Transverse colon (tissue), 4 donors: ENCODE measurements around the gene ZNF414. TPM values are rescaled to one million over a fixed set of nuclear protein-coding genes. Genes with fewer than 3 reads are reported as not detected.

Experiments
- DNase-seq: peaks from one replicate; pipeline ENCODE4 v3.0.0-alpha.2; 2019
- H3K27ac ChIP-seq, 4 donors: fragments of 200-600 bp; sonication (generic); 2 replicates each; pipeline ENCODE4 v1.5.1; 2016 to 2018; ENCODE audit warnings: inconsistent platforms in 4 of 4
- H3K27me3 ChIP-seq: fragments of 200-600 bp; sonication (generic); 2 replicates; pipeline ENCODE4 v1.5.1; 2017; ENCODE audit warnings: inconsistent platforms
- H3K36me3 ChIP-seq, 4 donors: fragments of 200-600 bp; sonication (generic); 2 replicates each; pipeline ENCODE4 v1.5.1; 2017 to 2019; ENCODE audit warnings: inconsistent platforms in 4 of 4
- H3K4me1 ChIP-seq, 4 donors: fragments of 200-600 bp; sonication (generic); 2 replicates each; pipeline ENCODE4 v1.5.1; 2017 to 2020; ENCODE audit warnings: inconsistent platforms in 4 of 4
- H3K4me3 ChIP-seq, 4 donors: fragments of 200-600 bp; sonication (generic); 1 replicate in 1 of 4; 2 replicates in 3 of 4; pipeline versions ENCODE4 v1.5.1 to v1.6.1; 2017 to 2019; ENCODE audit warnings: inconsistent platforms in 4 of 4
- H3K9me3 ChIP-seq, 2 donors: fragments of 200-600 bp; sonication (generic); 2 replicates each; pipeline ENCODE4 v1.5.1; 2017 to 2019; ENCODE audit warnings: inconsistent platforms in 2 of 2
- EP300 ChIP-seq: sonication (generic); formaldehyde crosslinking; IDR thresholded peaks from one replicate; pipeline ENCODE4 v1.6.1; 2017; ENCODE audit warnings: antibody characterized with exemption, low read depth
- POLR2A ChIP-seq: fragments of 450-650 bp; IDR thresholded peaks from one replicate; pipeline ENCODE4 v1.6.1; 2016; ENCODE audit warnings: antibody characterized with exemption, mild to moderate bottlenecking, moderate library complexity
- POLR2AphosphoS5 ChIP-seq, 3 donors: sonication (generic); formaldehyde crosslinking; IDR thresholded peaks; one replicate each; pipeline ENCODE4 v1.6.1; 2016; ENCODE audit warnings: antibody characterized with exemption in 3 of 3
- WGBS, 2 donors: methylation state at CpG; one replicate each; pipeline ENCODE4 v1.1.5; 2018; ENCODE audit warnings: low coverage in 1 of 2; 5-methylcytosine and 5-hydroxymethylcytosine counted together
- in situ Hi-C, 4 donors: fragments of 200-750 bp; cut with MboI; loops; one replicate each; pipeline versions ENCODE4 v1.15.0 to v1.15.1; 2017; ENCODE audit warnings: low sequenced_read_pairs in 3 of 4, low pct_ligation_motif_present in 1 of 4, low pct_unique_long_range_greater_than_20kb in 1 of 4
- intact Hi-C: fragments of 100-400 bp; cut with DNase I; formaldehyde crosslinking; loops from one replicate; pipeline ENCODE4 v1.15.1; 2023; ENCODE audit warnings: low total_unique reads
- total RNA-seq, 4 donors: library from RNA; depleted of rRNA; stranded (reverse); fragments of >200 nt; gene quantifications; one replicate each; pipeline ENCODE4 v1.1.0, GENCODE V29; 2016
- TF ChIP-seq, protein P1 (sequence below), 5 experiments: fragments of 200-600 bp in 3 of 5; fragments of 450-650 bp in 2 of 5; sonication (generic) in 3 of 5; IDR thresholded peaks; 1 replicate in 2 of 5; 2 replicates in 3 of 5; pipeline ENCODE4 v1.5.1; 2016 to 2017; ENCODE audit warnings: antibody characterized with exemption in 5 of 5, inconsistent platforms in 3 of 5, mild to moderate bottlenecking in 2 of 5, moderate library complexity in 1 of 5

Gene ZNF414
- total RNA-seq, 4 donors from 2014 or later, result 7.8 to 13.8 (median 11.0) TPM

DNA sequence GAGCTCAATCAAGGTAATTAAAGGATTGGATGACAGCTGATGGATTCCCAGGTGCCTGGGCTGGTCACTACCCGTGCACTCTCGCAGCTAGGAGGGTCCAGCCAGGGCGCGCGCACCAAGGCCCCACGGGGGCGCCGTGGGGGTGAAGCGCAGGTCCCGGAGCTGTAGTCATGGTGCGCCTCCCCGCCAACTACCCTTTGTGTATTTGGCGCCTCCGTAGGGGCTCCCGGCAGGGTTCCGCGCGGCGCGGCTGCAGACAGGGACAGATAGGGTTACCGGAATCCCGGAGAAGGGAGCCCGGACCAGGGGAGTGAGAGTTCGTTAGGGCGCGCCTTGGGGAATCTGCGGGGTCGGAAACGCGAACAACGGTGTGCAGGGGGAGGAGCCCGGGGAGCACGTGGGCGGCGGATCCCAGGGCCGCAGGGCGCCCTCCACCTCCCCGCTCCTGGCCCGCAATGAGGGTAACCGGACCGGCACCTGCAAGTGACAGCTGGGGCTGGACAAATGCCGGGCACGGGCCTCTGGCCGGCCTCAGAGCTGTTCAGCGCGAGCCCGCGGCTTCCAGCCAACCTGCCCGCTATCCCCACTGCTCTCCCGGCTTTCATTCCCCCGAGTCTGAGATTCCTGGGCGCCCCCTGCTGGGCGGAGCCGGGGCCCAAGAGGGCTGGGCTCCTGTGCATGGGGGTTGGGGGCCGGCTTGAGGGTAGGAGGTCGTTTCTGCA is 8.1 kb downstream of the ZNF414 start:
- peaks cover 0 to under 1% (median 0%) of the 10 kb centered on the region in 4 donors for H3K36me3 ChIP-seq
- DNase-seq, result peak; percentile 82
- peaks cover 5 to 13% (median 12%) of the 10 kb centered on the region in 4 donors for H3K4me1 ChIP-seq
- intact Hi-C loops, result loop anchor here (10.0 kb wide), 1 partner anchor 151 kb away; no protein-coding TSS in a partner anchor
- TF ChIP-seq POLR2A (no peak), EP300 (no peak), POLR2AphosphoS5 (IDR thresholded peaks at IDR 0.05) (peak in 1 of 3 donors; percentile 30)
- TF ChIP-seq, protein P1, sequence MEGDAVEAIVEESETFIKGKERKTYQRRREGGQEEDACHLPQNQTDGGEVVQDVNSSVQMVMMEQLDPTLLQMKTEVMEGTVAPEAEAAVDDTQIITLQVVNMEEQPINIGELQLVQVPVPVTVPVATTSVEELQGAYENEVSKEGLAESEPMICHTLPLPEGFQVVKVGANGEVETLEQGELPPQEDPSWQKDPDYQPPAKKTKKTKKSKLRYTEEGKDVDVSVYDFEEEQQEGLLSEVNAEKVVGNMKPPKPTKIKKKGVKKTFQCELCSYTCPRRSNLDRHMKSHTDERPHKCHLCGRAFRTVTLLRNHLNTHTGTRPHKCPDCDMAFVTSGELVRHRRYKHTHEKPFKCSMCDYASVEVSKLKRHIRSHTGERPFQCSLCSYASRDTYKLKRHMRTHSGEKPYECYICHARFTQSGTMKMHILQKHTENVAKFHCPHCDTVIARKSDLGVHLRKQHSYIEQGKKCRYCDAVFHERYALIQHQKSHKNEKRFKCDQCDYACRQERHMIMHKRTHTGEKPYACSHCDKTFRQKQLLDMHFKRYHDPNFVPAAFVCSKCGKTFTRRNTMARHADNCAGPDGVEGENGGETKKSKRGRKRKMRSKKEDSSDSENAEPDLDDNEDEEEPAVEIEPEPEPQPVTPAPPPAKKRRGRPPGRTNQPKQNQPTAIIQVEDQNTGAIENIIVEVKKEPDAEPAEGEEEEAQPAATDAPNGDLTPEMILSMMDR (IDR thresholded peaks at IDR 0.05), result peak; percentile 81 to 88 (median 83)
- 0 to 1% methylated on average over 2 to 40 of the region's 56 CpGs for WGBS, 2 donors
- H3K9me3 ChIP-seq, result no peaks in the 10 kb centered on the region
- in situ Hi-C loops, result loop anchor here (10.0 to 25.0 kb wide), 3 partner anchors 91 to 151 kb away; partner anchors contain the start of gene MARCHF2 (in 2 of the 4)
- no peaks in the 10 kb centered on the region for H3K27me3 ChIP-seq
- H3K4me3 ChIP-seq, result peak overlapping the region; percentile 10 to 59 (median 36)
- peak overlapping the region in 2 of 4 donors; percentile 2 to 8 for H3K27ac ChIP-seq

DNA sequence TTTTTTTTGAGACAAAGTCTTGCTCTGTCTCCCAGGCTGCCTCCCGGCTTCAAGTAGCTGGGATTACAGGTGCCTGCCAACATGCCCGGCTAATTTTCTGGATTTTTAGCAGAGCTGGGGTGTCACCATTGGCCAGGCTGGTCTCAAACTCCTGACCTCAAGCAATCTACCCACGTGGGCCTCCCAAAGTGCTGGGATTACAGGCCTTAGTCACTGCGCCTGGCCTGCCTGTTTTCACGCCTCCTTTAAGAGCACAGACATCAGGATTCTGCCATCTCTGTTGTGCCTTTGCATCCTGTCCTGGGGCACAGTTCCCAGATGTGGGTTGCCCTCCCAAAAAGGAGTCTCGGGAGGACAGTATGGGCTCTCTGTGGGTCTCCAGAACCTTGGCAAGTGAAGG is 9.0 kb downstream of the ZNF414 start:
- intact Hi-C loops (loop anchor here (10.0 kb wide), 1 partner anchor 150 kb away; no protein-coding TSS in a partner anchor), in situ Hi-C loops (loop anchor here (10.0 to 25.0 kb wide), 3 partner anchors 90 to 150 kb away; partner anchors contain the start of gene MARCHF2 (in 2 of the 4))
- WGBS, 2 donors, result 69 to 80% methylated on average over 2 to 6 of the region's 6 CpGs
- no peak overlapping the region for H3K27ac ChIP-seq
- H3K4me1 ChIP-seq, result peaks cover 5 to 13% (median 12%) of the 10 kb centered on the region in 4 donors
- no peaks in the 10 kb centered on the region for H3K9me3 ChIP-seq
- no peaks in the 10 kb centered on the region for H3K27me3 ChIP-seq
- H3K36me3 ChIP-seq, result no peaks in the 10 kb centered on the region
- TF ChIP-seq EP300 (no peak), POLR2A (no peak), POLR2AphosphoS5 (IDR thresholded peaks at IDR 0.05) (no peak)
- TF ChIP-seq, protein P1 (IDR thresholded peaks at IDR 0.05), result no peak
- DNase-seq, result no peak
- H3K4me3 ChIP-seq, result no peak overlapping the region

DNA sequence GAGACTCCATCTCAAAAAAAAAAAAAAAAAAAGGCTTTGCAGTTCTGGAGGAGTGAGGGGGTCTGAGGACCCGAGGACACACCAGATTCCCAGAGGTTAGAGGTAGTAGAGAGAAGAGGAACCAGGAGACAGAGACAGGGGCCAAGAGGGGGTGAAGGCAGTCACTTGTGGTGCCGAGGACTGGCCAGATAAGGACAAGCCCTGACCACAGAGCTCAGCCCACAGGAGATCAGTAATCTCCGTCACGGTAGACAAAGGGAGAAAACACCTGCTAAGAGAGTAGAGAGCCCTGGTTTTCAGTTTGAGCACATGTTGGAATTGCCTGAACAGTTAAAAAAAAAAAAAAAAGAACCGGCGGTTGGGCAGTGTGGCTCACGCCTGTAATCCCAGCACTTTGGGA is 9.8 kb downstream of the ZNF414 start:
- Histone ChIP-seq H3K36me3 (no peaks in the 10 kb centered on the region), H3K4me1 (peaks cover 5 to 13% (median 12%) of the 10 kb centered on the region in 4 donors), H3K27ac (no peak overlapping the region), H3K9me3 (no peaks in the 10 kb centered on the region), H3K4me3 (no peak overlapping the region), H3K27me3 (no peaks in the 10 kb centered on the region)
- TF ChIP-seq POLR2AphosphoS5 (IDR thresholded peaks at IDR 0.05) (no peak), EP300 (no peak), POLR2A (no peak)
- TF ChIP-seq, protein P1 (IDR thresholded peaks at IDR 0.05), result no peak
- in situ Hi-C loops, result loop anchor here (10.0 to 25.0 kb wide), 3 partner anchors 89 to 149 kb away; partner anchors contain the start of gene MARCHF2 (in 2 of the 4)
- WGBS, 2 donors, result 67 to 82% methylated on average over 5 to 7 of the region's 7 CpGs
- DNase-seq, result no peak
- intact Hi-C loops, result loop anchor here (10.0 kb wide), 1 partner anchor 149 kb away; no protein-coding TSS in a partner anchor

DNA sequence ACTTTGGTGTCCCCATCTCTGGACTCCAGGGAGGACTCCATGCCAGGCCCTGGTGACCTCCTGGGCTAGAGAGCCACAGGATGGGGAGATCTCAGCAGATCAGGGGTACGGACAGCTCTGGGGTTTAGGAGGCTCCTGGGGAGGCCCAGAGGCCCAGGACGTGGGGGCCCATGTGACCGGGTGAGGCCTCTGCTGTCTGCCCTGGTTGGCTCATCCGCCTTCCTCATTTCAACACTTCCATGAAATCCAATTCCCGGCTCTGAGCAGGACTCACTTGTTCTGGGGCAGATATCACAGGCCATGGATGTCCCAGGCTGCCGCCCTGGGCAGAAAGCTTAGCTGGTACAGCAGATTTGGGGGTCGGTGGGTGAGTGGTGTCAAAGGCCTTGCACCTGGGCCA is 10.5 kb downstream of the ZNF414 start:
- TF ChIP-seq, protein P1 (IDR thresholded peaks at IDR 0.05), result no peak
- no peak for TF ChIP-seq POLR2A
- Histone ChIP-seq H3K9me3 (no peaks in the 10 kb centered on the region), H3K4me1 (peaks cover 5 to 13% (median 12%) of the 10 kb centered on the region in 4 donors), H3K27me3 (no peaks in the 10 kb centered on the region), H3K27ac (no peak overlapping the region), H3K36me3 (no peaks in the 10 kb centered on the region), H3K4me3 (no peak overlapping the region)
- in situ Hi-C loops, result loop anchor here (10.0 to 25.0 kb wide), 3 partner anchors 89 to 149 kb away; partner anchors contain the start of gene MARCHF2 (in 2 of the 4)
- DNase-seq, result no peak
- intact Hi-C loops, result loop anchor here (10.0 kb wide), 1 partner anchor 149 kb away; no protein-coding TSS in a partner anchor
- WGBS, 2 donors, result 92% methylated on average over 7 of the region's 7 CpGs; no CpG with 5 or more reads in 1 of the 2 donors
